ENCODE data around the gene RALB. TPM values are rescaled to one million over a fixed set of nuclear protein-coding genes. Genes with fewer than 3 reads are reported as not detected.

The RALB gene
- total and polyA plus RNA-seq, 2 of the 8 experiments (the other 6 are each of a cell fraction or from before 2014, with no cell fraction given): 12.0 to 16.6 TPM

- POLR2A ChIA-PET (ENCODE audit: partially characterized antibody): interaction anchor here (1.6 to 2.1 kb wide), 2 partner anchors 16 to 47 kb away, joined by 4 to 6 read pairs; partner anchors contain the start of gene RALB
- Histone ChIP-seq H3K56ac (replicated peaks; ENCODE audit: insufficient read length, low read depth, low read length) (no peak overlapping the region), H4K5ac (ENCODE audit: insufficient read length, low read depth, low read length) (no peak overlapping the region), H3K4me3 (ENCODE audit: extremely low read depth in 1 of 4, insufficient read depth in 2 of 4, low read depth in 3 of 4, low read length in 4 of 4) (no peak overlapping the region), H4K20me1 (replicated peaks in 1 of 2; ENCODE audit: control insufficient read depth in 1 of 2, insufficient read depth in 2 of 2, low read length in 2 of 2) (peaks cover 0 to 2% of the 10 kb centered on the region in 2 experiments), H2BK120ac (replicated peaks; ENCODE audit: low read depth, low read length) (no peak overlapping the region), H2BK20ac (ENCODE audit: low read length) (no peak overlapping the region), H2BK12ac (ENCODE audit: low read depth, low read length) (no peak overlapping the region), H3K4me1 (replicated peaks in 1 of 4; ENCODE audit: control insufficient read depth in 3 of 4, insufficient read depth in 4 of 4, low read length in 3 of 4) (no peaks in the 10 kb centered on the region), H3K27ac (ENCODE audit: low read depth, low read length) (no peak overlapping the region), H4K8ac (ENCODE audit: extremely low read depth, insufficient read depth, low read length) (no peak overlapping the region), H3K9ac (replicated peaks in 1 of 4; ENCODE audit: extremely low read depth in 1 of 4, low read depth in 3 of 4, low read length in 3 of 4) (no peak overlapping the region), H3K4ac (replicated peaks; ENCODE audit: insufficient read length, low read depth, low read length) (no peak overlapping the region), H3K79me1 (ENCODE audit: low read depth, low read length) (no peaks in the 10 kb centered on the region), H3K4me2 (ENCODE audit: insufficient read depth in 1 of 2, low read depth in 2 of 2, low read length in 2 of 2) (no peak overlapping the region), H3K14ac (ENCODE audit: insufficient read length) (no peak overlapping the region), H2BK5ac (ENCODE audit: low read depth, low read length) (no peak overlapping the region), H3K9me3 (ENCODE audit: insufficient read depth in 2 of 2, low read depth in 1 of 2, low read length in 1 of 2) (no peaks in the 10 kb centered on the region), H2AK5ac (ENCODE audit: low read depth, low read length) (no peak overlapping the region), H3K18ac (ENCODE audit: extremely low read depth, low read length) (no peak overlapping the region), H2AFZ (ENCODE audit: low read length) (no peak overlapping the region), H3K79me2 (ENCODE audit: control insufficient read depth in 1 of 2, insufficient read depth in 2 of 2, low read length in 2 of 2) (no peaks in the 10 kb centered on the region), H3K27me3 (replicated peaks in 1 of 4; ENCODE audit: control insufficient read depth in 3 of 4, extremely low read depth in 1 of 4, insufficient read depth in 3 of 4, low read length in 3 of 4) (no peaks in the 10 kb centered on the region), H2BK15ac (ENCODE audit: low read length) (no peak overlapping the region; the same call in 1 of the 2 replicates), H3K36me3 (ENCODE audit: control insufficient read depth in 2 of 4, insufficient read depth in 4 of 4, low read length in 3 of 4) (no peaks in the 10 kb centered on the region), H4K91ac (replicated peaks; ENCODE audit: insufficient read length, low read length) (no peak overlapping the region), H3K23ac (ENCODE audit: insufficient read length) (no peak overlapping the region), H3K23me2 (ENCODE audit: low read depth, low read length) (no peaks in the 10 kb centered on the region)
- no peak for FAIRE-seq
- no peak for DNase-seq (ENCODE audit: low read depth in 1 of 2, low spot score in 2 of 2)
- CTCF ChIA-PET (ENCODE audit: partially characterized antibody): interaction anchor here (0.9 to 9.4 kb wide), 9 partner anchors 9 to 93 kb away, joined by 3 to 75 read pairs (median 4); partner anchors contain the start of gene RALB
- WGBS, 2 experiments (ENCODE audit: extremely low coverage in 1 of 2, insufficient coverage in 1 of 2, insufficient read length in 1 of 2, insufficient replicate concordance in 2 of 2, low coverage in 1 of 2, low lambda C conversion rate in 2 of 2, missing lambda C conversion rate in 1 of 2): 96% methylated on average over 6 of the region's 6 CpGs; no CpG with 5 or more reads in 1 of the 2 experiments
- TF ChIP-seq CTCF (IDR thresholded peaks at IDR 0.05; ENCODE audit: control extremely low read depth in 1 of 3, insufficient read depth in 1 of 3, low read depth in 1 of 3, low read length in 3 of 3): no peak
- no peak for TF ChIP-seq SUZ12 (IDR thresholded peaks at IDR 0.05; ENCODE audit: low read length)
- no peak for TF ChIP-seq SP2 (IDR thresholded peaks at IDR 0.05; ENCODE audit: low read length)
- TF ChIP-seq YY1 (IDR thresholded peaks at IDR 0.05; ENCODE audit: low read depth, low read length): no peak
- no peak for TF ChIP-seq CHD1 (IDR thresholded peaks at IDR 0.05; ENCODE audit: low read depth, low read length)
- TF ChIP-seq SP1 (IDR thresholded peaks at IDR 0.05; ENCODE audit: low read depth, low read length): no peak
- TF ChIP-seq BCL11A (IDR thresholded peaks at IDR 0.05; ENCODE audit: low read depth in 2 of 2, low read length in 2 of 2): no peak
- TF ChIP-seq JUND (IDR thresholded peaks at IDR 0.05; ENCODE audit: low read length): no peak
- TF ChIP-seq MAX (IDR thresholded peaks at IDR 0.05): no peak
- no peak for TF ChIP-seq POU5F1 (IDR thresholded peaks at IDR 0.05; ENCODE audit: low read depth, low read length)
These were observed 46.9 kb downstream of the RALB start for GRCh38 chr2:120299561-120299960.
